GM06990 (cell line): Measurements from ENCODE around the gene ILK.

Experiments
- DNase-seq: peaks from one replicate; pipeline ENCODE4 v3.0.0-alpha.2; 2011; ENCODE audit not compliant: insufficient read length; ENCODE audit errors: extremely low read depth
- H3K27me3 ChIP-seq: replicated peaks from 2 replicates; pipeline ENCODE4 v1.6.0; 2011; ENCODE audit warnings: low read length; ENCODE audit not compliant: control insufficient read depth, insufficient read depth
- H3K36me3 ChIP-seq: 2 replicates; pipeline ENCODE4 v1.5.1; 2011; ENCODE audit warnings: low read length; ENCODE audit not compliant: control insufficient read depth, insufficient read depth
- H3K4me3 ChIP-seq: replicated peaks from 2 replicates; pipeline ENCODE4 v1.5.1; 2011; ENCODE audit warnings: low read depth, mild to moderate bottlenecking, control low read depth, low read length
- CTCF ChIP-seq: IDR thresholded peaks from 2 replicates; pipeline ENCODE4 v1.5.1; 2011; ENCODE audit warnings: low read length, control low read depth, mild to moderate bottlenecking, inconsistent platforms; ENCODE audit not compliant: insufficient read depth, poor library complexity, severe bottlenecking

ILK gene

GRCh38 chr11:6632116-6633073 is 28.8 kb downstream of the ILK start:
- no peaks in the 10 kb centered on the region for H3K27me3 ChIP-seq
- no peaks in the 10 kb centered on the region for H3K36me3 ChIP-seq
- DNase-seq = no peak
- no peak overlapping the region for H3K4me3 ChIP-seq
- no peak for TF ChIP-seq CTCF

- no peak for DNase-seq
- Histone ChIP-seq H3K36me3 (no peaks in the 10 kb centered on the region), H3K27me3 (no peaks in the 10 kb centered on the region), H3K4me3 (no peak overlapping the region)
- no peak for TF ChIP-seq CTCF
Measured at GRCh38 chr11:6633422-6634408, 30.1 kb downstream of the ILK start.

GRCh38 chr11:6634534-6634933 is 31.0 kb downstream of the ILK start:
- H3K27me3 ChIP-seq = no peaks in the 10 kb centered on the region
- no peak overlapping the region for H3K4me3 ChIP-seq
- H3K36me3 ChIP-seq = no peaks in the 10 kb centered on the region
- TF ChIP-seq CTCF = no peak
- DNase-seq = no peak

- no peak overlapping the region for H3K4me3 ChIP-seq
- no peak for TF ChIP-seq CTCF
- H3K36me3 ChIP-seq = no peaks in the 10 kb centered on the region
- no peaks in the 10 kb centered on the region for H3K27me3 ChIP-seq
- no peak for DNase-seq
Measured at GRCh38 chr11:6635082-6635932, 31.7 kb downstream of the ILK start.

- DNase-seq = no peak
- no peak overlapping the region for H3K4me3 ChIP-seq
- no peaks in the 10 kb centered on the region for H3K27me3 ChIP-seq
- no peak for TF ChIP-seq CTCF
- H3K36me3 ChIP-seq = no peaks in the 10 kb centered on the region
Measured at GRCh38 chr11:6636480-6636879, 32.9 kb downstream of the ILK start.
